Lower lobe of right lung (tissue), 2 donors: ENCODE measurements around the gene ELFN2. TPM values are rescaled to one million over a fixed set of nuclear protein-coding genes. Genes with fewer than 3 reads are reported as not detected.
"Not testable (repeated sequence)": the region's sequence is repeated elsewhere in the genome, so short reads cannot be mapped to it uniquely, and the experiment has no call there.

ENCODE experiments used
- ATAC-seq, 2 donors: fragments of 200-7000 bp; cut with Tn5 transposase; one replicate each; pipeline ENCODE4 v1.9.1; 2020 to 2022; ENCODE audit warnings: mild to moderate bottlenecking in 2 of 2, moderate library complexity in 2 of 2
- DNase-seq: peaks from one replicate; pipeline ENCODE4 v3.0.0-alpha.2; 2020
- H3K27ac ChIP-seq: fragments of 200-600 bp; one replicate; pipeline ENCODE4 v1.8.0; 2022
- H3K27me3 ChIP-seq: fragments of 200-600 bp; one replicate; pipeline ENCODE4 v1.8.0; 2022; ENCODE audit warnings: low read depth
- H3K36me3 ChIP-seq: fragments of 200-600 bp; one replicate; pipeline ENCODE4 v1.8.0; 2022; ENCODE audit warnings: mild to moderate bottlenecking
- H3K4me1 ChIP-seq: fragments of 200-600 bp; one replicate; pipeline ENCODE4 v1.8.0; 2022
- H3K4me3 ChIP-seq: fragments of 200-600 bp; one replicate; pipeline ENCODE4 v1.8.0; 2022; ENCODE audit warnings: mild to moderate bottlenecking
- H3K9me3 ChIP-seq: fragments of 200-600 bp; one replicate; pipeline ENCODE4 v1.8.0; 2022
- CTCF ChIP-seq: fragments of 200-600 bp; IDR thresholded peaks from one replicate; pipeline ENCODE4 v1.8.0; 2022; ENCODE audit warnings: antibody characterized with exemption, mild to moderate bottlenecking
- intact Hi-C: fragments of 100-400 bp; cut with DNase I; formaldehyde crosslinking; loops from one replicate; pipeline ENCODE4 v1.11.0; 2022
- total RNA-seq: library from RNA; stranded (reverse); fragmentation: NEBNext Ultra II Directional; extraction: Animal tissue kit (Norgen Biotek cat#: 25700); gene quantifications from one replicate; pipeline ENCODE4 v1.2.1, GENCODE V29; 2021
- donor health status: DM: no; HTN: yes; CAD: no; lungs with severe emphysema.

Gene ELFN2
- total RNA-seq, 1 donor from 2014 or later, result 0.89 TPM

- ATAC-seq, result peak in 1 of 2 donors; percentile 9
- peaks cover 5% of the 10 kb centered on the region for H3K27me3 ChIP-seq
- no peaks in the 10 kb centered on the region for H3K4me1 ChIP-seq
These were observed 44.6 kb upstream of the ELFN2 start for GRCh38 chr22:37471727-37472417.

GRCh38 chr22:37470087-37470445 is 42.8 kb upstream of the ELFN2 start:
- no peaks in the 10 kb centered on the region for H3K4me1 ChIP-seq
- intact Hi-C loops, result no loop called here
- no peak for ATAC-seq
- H3K27ac ChIP-seq, result no peak overlapping the region
- no peak overlapping the region for H3K4me3 ChIP-seq
- no peak for TF ChIP-seq CTCF
- no peaks in the 10 kb centered on the region for H3K9me3 ChIP-seq
- H3K36me3 ChIP-seq, result peaks cover 68% of the 10 kb centered on the region
- DNase-seq, result no peak
- H3K27me3 ChIP-seq, result peaks cover 5% of the 10 kb centered on the region

More at GRCh38 chr22:37471727-37472417, 44.6 kb upstream of the ELFN2 start:
- intact Hi-C loops, result no loop called here
- Histone ChIP-seq H3K27ac (no peak overlapping the region), H3K9me3 (no peaks in the 10 kb centered on the region), H3K4me3 (no peak overlapping the region), H3K36me3 (peaks cover 70% of the 10 kb centered on the region)
- DNase-seq, result no peak
- no peak for TF ChIP-seq CTCF

- Histone ChIP-seq H3K27ac (no peak overlapping the region), H3K27me3 (peaks cover 5% of the 10 kb centered on the region), H3K4me3 (no peak overlapping the region), H3K9me3 (no peaks in the 10 kb centered on the region), H3K36me3 (peaks cover 64% of the 10 kb centered on the region), H3K4me1 (no peaks in the 10 kb centered on the region)
- DNase-seq, result no peak
- no peak for TF ChIP-seq CTCF
- no peak for ATAC-seq
- intact Hi-C loops, result no loop called here
These were observed 42.3 kb upstream of the ELFN2 start for GRCh38 chr22:37469416-37470086.

GRCh38 chr22:37468201-37468695 is 41.0 kb upstream of the ELFN2 start:
- H3K27me3 ChIP-seq, intact Hi-C loops, H3K4me1 ChIP-seq, H3K27ac ChIP-seq, H3K4me3 ChIP-seq, ATAC-seq, DNase-seq, H3K9me3 ChIP-seq: not testable (repeated sequence)
- H3K36me3 ChIP-seq, result peaks cover 53% of the 10 kb centered on the region

GRCh38 chr22:37467391-37467955 is 40.2 kb upstream of the ELFN2 start:
- no peak overlapping the region for H3K27ac ChIP-seq
- no peaks in the 10 kb centered on the region for H3K4me1 ChIP-seq
- intact Hi-C loops, result no loop called here
- ATAC-seq (no peak), DNase-seq (no peak)
- peaks cover 48% of the 10 kb centered on the region for H3K36me3 ChIP-seq
- no peaks in the 10 kb centered on the region for H3K9me3 ChIP-seq
- no peak for TF ChIP-seq CTCF
- H3K4me3 ChIP-seq, result no peak overlapping the region
- no peaks in the 10 kb centered on the region for H3K27me3 ChIP-seq

- intact Hi-C loops, result no loop called here
- ATAC-seq (no peak), DNase-seq (no peak)
- Histone ChIP-seq H3K4me3 (no peak overlapping the region), H3K36me3 (peaks cover 21% of the 10 kb centered on the region), H3K9me3 (no peaks in the 10 kb centered on the region), H3K27me3 (no peaks in the 10 kb centered on the region), H3K27ac (no peak overlapping the region), H3K4me1 (no peaks in the 10 kb centered on the region)
- no peak for TF ChIP-seq CTCF
These were observed 36.9 kb upstream of the ELFN2 start for GRCh38 chr22:37464181-37464580.
